Motor neuron (in vitro differentiated cells): ENCODE data around the gene ARMH4. TPM values are rescaled to one million over a fixed set of nuclear protein-coding genes. Genes with fewer than 3 reads are reported as not detected.

ENCODE experiments used
- ATAC-seq, 8 experiments: fragments of 200-7000 bp; cut with Tn5 transposase; replicated peaks in 6 of 8; 2 replicates each; pipeline ENCODE4 v1.8.0; 2021; ENCODE audit warnings: mild to moderate bottlenecking in 8 of 8, moderate library complexity in 8 of 8
- H3K27ac ChIP-seq, 2 donors: fragments of 250-450 bp; sonication (Bioruptor Pico); 2 replicates each; pipeline ENCODE4 v1.9.0; 2021; ENCODE audit warnings: antibody characterized with exemption in 2 of 2, mild to moderate bottlenecking in 2 of 2, moderate library complexity in 1 of 2
- H3K4me1 ChIP-seq, 2 donors: fragments of 250-450 bp; sonication (Bioruptor Pico); replicated peaks in 1 of 2; 2 replicates each; pipeline ENCODE4 v1.6.1; 2021; ENCODE audit warnings: antibody characterized with exemption in 2 of 2, mild to moderate bottlenecking in 2 of 2, moderate library complexity in 1 of 2
- H3K4me3 ChIP-seq, 5 donors: fragments of 250-450 bp; sonication (Bioruptor Pico); 2 replicates each; pipeline ENCODE4 v1.9.0; 2021; ENCODE audit warnings: antibody characterized with exemption in 5 of 5, mild to moderate bottlenecking in 5 of 5, moderate library complexity in 4 of 5
- WGBS, 10 experiments: fragments of 450-650 bp; shearing (Covaris generic); methylation state at CpG; one replicate each; pipeline ENCODE4 v1.0.0; 2022; 5-methylcytosine and 5-hydroxymethylcytosine counted together
- in situ Hi-C, 9 experiments: fragments of 400-800 bp; cut with MboI; loops; one replicate each; pipeline ENCODE4 v1.15.0; 2021; ENCODE audit warnings: low sequenced_read_pairs in 9 of 9, low pct_unique_long_range_greater_than_20kb in 2 of 9; ENCODE audit not compliant: unreplicated experiment in 9 of 9
- total RNA-seq, 8 experiments: library from RNA; unstranded; fragments of 300-600 nt; gene quantifications; 2 replicates each; pipeline versions ENCODE4 v1.2.3 to v1.2.4, GENCODE V29; 2022

Gene ARMH4
- total RNA-seq, 8 experiments from 2014 or later, result 0.45 to 24.0 (median 15.3) TPM

- WGBS, 10 experiments, result 54 to 100% (median 66%) methylated on average over 2 to 5 of the region's 5 CpGs; no CpG with 5 or more reads in 2 of the 10 experiments
- H3K4me3 ChIP-seq, result no peak overlapping the region
- no peaks in the 10 kb centered on the region for H3K4me1 ChIP-seq
- no peak overlapping the region for H3K27ac ChIP-seq
- in situ Hi-C loops, result loop anchor here in 1 of 9 experiments (10.0 kb wide), 1 partner anchor 63 kb away; no protein-coding TSS in a partner anchor
- ATAC-seq, result no peak
Measured at GRCh38 chr14:58167891-58168290, 15.9 kb upstream of the ARMH4 start.

GRCh38 chr14:58167057-58167456 lies 15.0 kb upstream of the ARMH4 start:
- WGBS, 10 experiments, result 20% methylated on average over 1 of the region's 1 CpG; no CpG with 5 or more reads in 9 of the 10 experiments
- no peak overlapping the region for H3K27ac ChIP-seq
- H3K4me3 ChIP-seq, result no peak overlapping the region
- in situ Hi-C loops, result loop anchor here in 1 of 9 experiments (10.0 kb wide), 1 partner anchor 62 kb away; no protein-coding TSS in a partner anchor
- H3K4me1 ChIP-seq, result peaks cover 0 to 3% of the 10 kb centered on the region in 2 donors
- ATAC-seq, result no peak

DNA sequence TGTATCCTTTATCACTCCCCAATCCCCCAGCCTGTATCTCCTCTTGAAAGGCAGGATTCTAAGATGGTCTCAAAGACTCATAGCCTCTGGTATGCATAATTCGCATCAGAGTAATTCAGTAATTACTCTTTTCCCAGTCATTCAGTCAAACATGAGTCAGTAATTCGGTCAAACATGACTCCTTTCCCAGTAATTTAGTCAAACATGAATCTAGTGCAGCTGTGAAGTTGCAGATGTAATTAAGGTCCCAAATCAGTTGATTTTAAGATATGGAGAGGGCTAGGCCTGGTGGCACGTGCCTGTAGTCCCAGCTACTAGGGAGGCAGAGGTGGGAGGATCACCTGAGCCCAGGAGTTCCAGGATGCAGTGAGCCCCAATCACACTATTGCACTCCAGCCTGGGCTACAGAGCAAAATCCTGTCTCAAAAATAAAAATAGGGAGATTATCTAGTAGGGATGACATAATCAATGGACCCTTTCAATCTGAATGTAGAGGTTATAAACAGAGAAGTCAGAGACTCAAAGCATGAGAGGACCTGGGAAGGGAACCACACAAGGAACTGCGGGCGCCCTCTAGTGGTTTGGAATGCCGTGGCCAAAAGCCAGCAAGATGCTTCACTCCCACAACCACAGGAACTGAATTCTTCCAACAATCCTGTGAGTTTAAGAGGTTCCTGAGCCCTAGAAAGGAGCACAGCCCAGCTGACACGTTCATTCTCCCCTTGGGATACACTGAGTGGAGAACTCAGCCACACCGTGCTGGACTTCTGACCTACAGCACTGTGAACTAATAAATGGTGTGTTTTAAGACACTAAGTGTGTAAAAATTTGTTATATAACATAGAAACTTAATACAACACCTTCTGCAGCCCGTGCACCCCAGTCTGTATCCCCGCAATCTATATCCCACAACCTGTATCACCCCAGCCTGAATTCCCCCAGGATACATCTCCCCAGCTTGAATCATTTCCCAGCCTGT lies 14.3 kb upstream of the ARMH4 start:
- H3K4me3 ChIP-seq, result no peak overlapping the region
- WGBS, 10 experiments, result 0 to 63% (median 39%) methylated on average over 1 to 9 of the region's 10 CpGs; no CpG with 5 or more reads in 2 of the 10 experiments
- H3K27ac ChIP-seq, result no peak overlapping the region
- ATAC-seq, result peak; percentile 55 to 82 (median 70)
- H3K4me1 ChIP-seq, result peaks cover 0 to 3% of the 10 kb centered on the region in 2 donors
- in situ Hi-C loops, result loop anchor here in 1 of 9 experiments (10.0 kb wide), 1 partner anchor 61 kb away; no protein-coding TSS in a partner anchor

GRCh38 chr14:58160561-58160960 lies 8.5 kb upstream of the ARMH4 start:
- peaks cover 0 to 3% of the 10 kb centered on the region in 2 donors for H3K4me1 ChIP-seq
- ATAC-seq, result no peak
- in situ Hi-C loops, result loop anchor here in 1 of 9 experiments (10.0 kb wide), 1 partner anchor 56 kb away; no protein-coding TSS in a partner anchor
- no peak overlapping the region for H3K27ac ChIP-seq
- no peak overlapping the region for H3K4me3 ChIP-seq

DNA sequence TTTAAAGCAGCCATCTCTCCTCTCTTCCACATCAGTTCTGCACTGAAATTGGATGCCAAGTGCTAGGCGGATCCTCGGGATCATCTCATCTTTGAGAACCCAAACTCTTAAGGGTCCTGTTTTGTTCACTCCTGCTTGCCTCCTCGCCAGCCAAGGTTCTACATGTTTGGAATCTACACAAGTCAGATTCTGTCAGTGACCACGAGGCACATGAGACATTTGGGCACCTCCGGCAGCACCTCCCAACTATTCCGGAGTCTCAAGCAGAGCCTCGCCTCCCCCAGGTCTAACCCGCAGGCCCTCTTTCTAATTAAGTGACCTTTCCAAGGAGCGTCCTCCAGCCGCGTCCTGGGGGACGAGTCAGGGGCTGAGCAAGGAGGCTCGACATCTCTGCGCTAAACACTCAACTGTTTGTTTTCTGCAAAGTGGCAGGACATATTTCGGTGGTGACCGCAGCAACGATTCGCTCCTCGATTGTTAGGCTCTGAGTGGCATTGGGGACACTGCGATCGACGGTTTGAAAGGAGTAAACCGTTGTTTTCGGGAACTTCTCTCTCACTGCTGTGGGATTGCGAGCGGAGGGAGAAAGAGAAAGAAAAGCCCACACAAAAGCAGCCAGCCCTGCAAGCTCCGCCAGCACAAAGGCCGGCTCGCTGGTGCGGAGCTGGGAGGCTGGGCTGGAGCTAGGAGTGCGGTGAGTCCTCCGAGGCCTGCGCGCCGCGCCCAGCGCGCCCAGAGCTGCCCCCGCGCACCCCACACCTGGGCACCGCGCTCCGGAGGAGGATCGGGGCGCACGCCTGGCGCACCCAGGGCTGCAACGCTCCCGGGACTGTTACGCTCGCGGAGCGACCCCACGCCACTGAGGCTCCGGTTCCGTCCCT lies 640 bp downstream of the ARMH4 start:
- Histone ChIP-seq H3K4me1 (peaks cover 0 to 18% of the 10 kb centered on the region in 2 donors), H3K27ac (peak overlapping the region; percentile 60 to 62), H3K4me3 (peak overlapping the region; percentile 65 to 95 (median 82))
- in situ Hi-C loops, result no loop called here
- ATAC-seq, result peak; percentile 72 to 79 (median 73)
- WGBS, 10 experiments, result 0 to 22% (median 2%) methylated on average over 1 to 20 of the region's 56 CpGs

- in situ Hi-C loops, result no loop called here
- 69 to 100% (median 84%) methylated on average over 1 to 5 of the region's 6 CpGs; no CpG with 5 or more reads in 1 of the 10 experiments for WGBS, 10 experiments
- Histone ChIP-seq H3K27ac (no peak overlapping the region), H3K4me1 (peaks cover 2 to 18% of the 10 kb centered on the region in 2 donors), H3K4me3 (peak overlapping the region in 4 of 5 donors; percentile 76 to 95 (median 84))
- ATAC-seq, result no peak
Measured at GRCh38 chr14:58150243-58150805, 1.7 kb downstream of the ARMH4 start.

- H3K27ac ChIP-seq, result no peak overlapping the region
- in situ Hi-C loops, result no loop called here
- no peak for ATAC-seq
- peaks cover 2 to 18% of the 10 kb centered on the region in 2 donors for H3K4me1 ChIP-seq
- 0 to 67% (median 15%) methylated on average over 1 of the region's 1 CpG; no CpG with 5 or more reads in 1 of the 10 experiments for WGBS, 10 experiments
- H3K4me3 ChIP-seq, result no peak overlapping the region
Measured at GRCh38 chr14:58149196-58149595, 2.8 kb downstream of the ARMH4 start.

DNA sequence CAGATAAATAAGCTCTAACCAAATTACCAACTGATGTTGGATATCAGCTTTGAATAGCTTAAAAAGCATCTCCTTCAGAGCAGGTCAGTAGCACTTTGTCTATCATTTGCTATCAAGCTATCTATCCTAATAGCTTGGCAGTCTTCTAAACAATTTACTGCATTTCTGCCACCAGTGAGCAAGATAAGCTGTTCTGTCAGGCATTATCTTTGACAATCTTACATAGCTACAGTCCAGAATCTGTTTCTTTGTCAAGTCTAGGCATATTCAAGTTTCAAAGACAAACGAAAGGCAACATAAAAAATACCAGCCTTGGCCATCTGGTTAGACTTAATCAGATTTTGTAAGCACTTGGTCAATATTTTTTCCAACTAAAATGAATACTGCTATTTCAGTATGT lies 5.6 kb downstream of the ARMH4 start:
- ATAC-seq, result no peak
- H3K4me1 ChIP-seq, result peaks cover 2 to 18% of the 10 kb centered on the region in 2 donors
- WGBS, 10 experiments, result 0 to 89% (median 38%) methylated on average over 1 of the region's 1 CpG; no CpG with 5 or more reads in 2 of the 10 experiments
- in situ Hi-C loops, result no loop called here
- no peak overlapping the region for H3K27ac ChIP-seq
- no peak overlapping the region for H3K4me3 ChIP-seq

GRCh38 chr14:58145936-58146335 lies 6.1 kb downstream of the ARMH4 start:
- Histone ChIP-seq H3K27ac (no peak overlapping the region), H3K4me1 (peaks cover 2 to 18% of the 10 kb centered on the region in 2 donors), H3K4me3 (no peak overlapping the region)
- 50 to 100% (median 77%) methylated on average over 1 of the region's 1 CpG; no CpG with 5 or more reads in 4 of the 10 experiments for WGBS, 10 experiments
- in situ Hi-C loops, result no loop called here
- ATAC-seq, result peak in 1 of 8 experiments; percentile 46

DNA sequence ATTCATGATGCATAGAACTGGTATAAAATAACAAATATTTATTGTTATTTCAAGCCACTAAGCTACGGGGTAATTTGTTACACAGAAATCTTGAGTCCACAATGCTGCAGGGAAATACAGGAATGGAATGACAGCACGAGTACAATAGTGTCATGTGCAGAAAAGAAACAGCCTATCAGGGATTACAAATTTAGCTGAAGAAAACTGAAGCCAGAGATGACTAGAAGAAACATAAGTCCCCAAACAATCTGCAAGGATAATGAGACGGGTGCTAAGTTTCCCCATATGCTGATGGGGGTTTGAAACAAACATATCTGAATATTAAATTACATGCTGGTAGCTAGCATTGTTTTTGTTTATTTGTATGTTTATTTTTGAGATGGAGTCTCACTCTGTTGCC lies 8.9 kb downstream of the ARMH4 start:
- Histone ChIP-seq H3K27ac (no peak overlapping the region), H3K4me1 (peaks cover 0 to 2% of the 10 kb centered on the region in 2 donors), H3K4me3 (no peak overlapping the region)
- in situ Hi-C loops, result no loop called here
- WGBS, 10 experiments, result 60 to 100% (median 76%) methylated on average over 1 to 3 of the region's 3 CpGs; no CpG with 5 or more reads in 4 of the 10 experiments
- ATAC-seq, result no peak

DNA sequence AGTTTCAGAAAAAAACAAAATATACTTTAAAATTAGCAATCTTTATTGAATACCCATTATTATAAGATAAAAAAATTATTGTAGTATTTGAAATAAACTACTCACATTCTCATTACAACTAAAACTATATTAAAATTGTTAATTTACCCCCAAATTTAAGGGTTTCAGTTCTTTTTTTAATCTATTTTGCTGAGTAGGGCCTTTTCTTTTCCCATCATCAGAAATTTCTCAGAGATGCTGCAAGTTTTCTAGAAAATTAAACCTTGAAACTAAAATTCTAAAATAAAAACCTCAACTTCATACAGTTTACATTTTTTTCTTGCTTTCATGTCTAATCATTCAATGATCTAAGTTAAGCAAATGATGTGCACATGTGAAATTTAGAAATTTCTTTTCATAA lies 10.1 kb downstream of the ARMH4 start:
- ATAC-seq, result no peak
- peaks cover 0 to 2% of the 10 kb centered on the region in 2 donors for H3K4me1 ChIP-seq
- H3K27ac ChIP-seq, result no peak overlapping the region
- H3K4me3 ChIP-seq, result no peak overlapping the region
- in situ Hi-C loops, result no loop called here

GRCh38 chr14:58138714-58139482 lies 13.1 kb downstream of the ARMH4 start:
- no peak for ATAC-seq
- Histone ChIP-seq H3K4me1 (no peaks in the 10 kb centered on the region), H3K4me3 (no peak overlapping the region), H3K27ac (no peak overlapping the region)
- in situ Hi-C loops, result no loop called here
- 60 to 93% (median 87%) methylated on average over 1 to 10 of the region's 10 CpGs; no CpG with 5 or more reads in 2 of the 10 experiments for WGBS, 10 experiments
